T47D (cell line): Measurements from ENCODE around the gene SPAG9.
A peak's percentile ranks its signal among the peaks of the same experiment; 100 is the strongest.
"Not testable (repeated sequence)": the region's sequence is repeated elsewhere in the genome, so short reads cannot be mapped to it uniquely, and the experiment has no call there.

Experiments
- DNase-seq, 2 experiments: peaks; one replicate each; pipeline versions ENCODE4 v3.0.0 to v3.0.0-alpha.2; 2011 to 2012; ENCODE audit warnings: low read depth in 1 of 2, low spot score in 1 of 2
- JUND ChIP-seq: IDR thresholded peaks from 2 replicates; pipeline ENCODE4 v1.6.1; 2012; ENCODE audit warnings: low read depth
- in situ Hi-C: cut with HindIII; loops from 2 replicates; pipeline ENCODE4 v1.10.0; 2016; ENCODE audit warnings: low sequenced_read_pairs, low pct_unique_long_range_greater_than_20kb

SPAG9 gene

DNA sequence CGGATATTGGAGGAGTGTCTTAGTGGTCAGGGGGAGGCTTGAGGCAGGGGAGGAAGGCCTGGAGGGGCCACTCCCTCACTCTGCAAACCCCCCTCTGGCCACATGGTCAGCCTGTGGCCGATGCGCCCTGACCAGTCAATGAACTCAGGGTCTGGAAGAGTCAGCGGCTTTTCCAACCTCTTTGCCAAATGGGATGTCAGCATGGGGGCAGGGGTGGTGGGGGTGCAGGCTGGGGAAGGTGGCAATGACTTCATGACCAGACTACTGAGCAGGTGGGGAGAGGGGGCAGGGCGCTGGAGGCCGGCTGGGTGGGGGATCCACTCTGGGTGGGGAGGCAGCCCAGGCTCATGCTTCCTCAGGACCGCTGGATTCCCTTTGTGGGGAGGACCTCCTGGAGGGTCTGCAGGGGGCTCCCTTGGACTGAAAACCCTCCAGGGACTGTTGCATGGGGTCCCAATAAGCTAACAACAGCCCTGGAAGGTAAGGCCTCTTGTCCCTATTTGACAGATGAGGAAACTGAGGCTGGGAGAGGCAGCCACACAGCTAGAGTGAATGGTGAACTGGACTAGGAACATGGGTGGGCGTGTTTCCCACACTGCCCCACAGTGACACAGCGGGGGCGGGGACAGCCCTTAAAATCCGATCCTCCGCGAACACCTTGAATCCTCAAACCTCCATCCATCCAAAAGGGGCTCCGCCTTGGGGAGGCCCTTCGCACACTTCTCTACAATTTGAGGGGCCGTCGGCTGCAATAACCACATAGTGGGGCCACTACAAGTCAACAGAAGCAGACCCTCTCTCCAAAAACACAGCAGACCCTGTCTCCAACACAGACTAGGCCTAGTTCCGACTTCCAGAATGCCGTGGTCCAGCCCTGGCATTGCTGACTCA is 173.5 kb downstream of the SPAG9 start:
- in situ Hi-C loops, result no loop called here
- peak in 1 of 2 experiments; percentile 81 for DNase-seq
- TF ChIP-seq JUND, result no peak

DNA sequence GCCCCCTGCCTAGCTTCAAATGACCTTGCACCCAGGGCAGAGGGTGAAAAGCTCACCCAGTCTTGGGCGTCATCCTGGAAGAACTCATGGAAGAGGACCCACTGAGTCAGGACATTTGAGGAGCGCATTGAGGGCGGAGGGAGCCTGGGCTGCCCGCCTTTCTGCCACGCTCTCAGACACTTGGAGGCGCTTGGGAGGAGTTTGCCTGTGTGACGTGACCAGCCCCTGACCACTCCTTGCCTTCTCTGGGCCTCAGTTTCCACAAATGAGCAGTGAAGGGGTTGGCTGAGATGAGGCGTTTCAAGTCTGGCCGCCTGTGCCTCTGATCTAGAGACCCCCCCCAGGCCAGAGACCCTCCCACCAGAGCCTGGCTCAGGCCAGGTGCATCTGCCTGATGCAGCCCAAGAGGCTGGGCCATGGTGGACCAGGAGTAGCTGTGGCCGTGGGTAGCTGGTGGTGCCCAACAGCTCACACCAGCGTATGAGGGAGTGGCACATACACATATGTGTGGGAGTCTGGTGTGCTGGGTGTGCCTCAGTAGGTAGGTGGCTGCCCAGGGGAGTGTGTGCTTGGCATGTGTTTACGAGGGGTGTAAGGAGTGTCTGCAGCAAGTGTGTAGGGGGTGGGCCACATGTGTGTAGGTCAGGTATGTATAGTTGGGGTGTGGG is 174.3 kb downstream of the SPAG9 start:
- no peak for TF ChIP-seq JUND
- in situ Hi-C loops, result no loop called here
- no peak for DNase-seq

DNA sequence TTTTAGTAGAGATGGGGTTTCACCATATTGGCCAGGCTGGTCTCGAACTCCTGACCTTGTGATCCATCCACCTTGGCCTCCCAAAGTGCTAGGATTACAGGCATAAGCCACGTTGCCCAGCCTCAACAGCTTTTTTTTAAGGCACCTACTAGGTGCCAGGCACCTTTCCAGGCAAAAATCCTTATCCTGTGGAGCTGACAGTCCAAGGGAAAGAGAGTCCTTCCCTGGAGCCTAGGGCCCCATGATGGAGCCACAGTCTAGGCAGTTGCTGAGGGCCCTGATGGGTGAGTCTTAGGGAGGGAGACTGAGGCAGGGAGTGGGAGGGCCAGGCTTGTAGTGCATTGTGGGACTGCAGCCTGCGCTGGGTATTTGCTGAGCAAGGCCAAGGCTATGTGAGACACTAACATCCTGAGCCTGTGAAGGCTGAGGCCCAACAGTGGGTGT is 174.9 kb downstream of the SPAG9 start:
- in situ Hi-C loops, result no loop called here
- TF ChIP-seq JUND, result no peak
- no peak for DNase-seq

DNA sequence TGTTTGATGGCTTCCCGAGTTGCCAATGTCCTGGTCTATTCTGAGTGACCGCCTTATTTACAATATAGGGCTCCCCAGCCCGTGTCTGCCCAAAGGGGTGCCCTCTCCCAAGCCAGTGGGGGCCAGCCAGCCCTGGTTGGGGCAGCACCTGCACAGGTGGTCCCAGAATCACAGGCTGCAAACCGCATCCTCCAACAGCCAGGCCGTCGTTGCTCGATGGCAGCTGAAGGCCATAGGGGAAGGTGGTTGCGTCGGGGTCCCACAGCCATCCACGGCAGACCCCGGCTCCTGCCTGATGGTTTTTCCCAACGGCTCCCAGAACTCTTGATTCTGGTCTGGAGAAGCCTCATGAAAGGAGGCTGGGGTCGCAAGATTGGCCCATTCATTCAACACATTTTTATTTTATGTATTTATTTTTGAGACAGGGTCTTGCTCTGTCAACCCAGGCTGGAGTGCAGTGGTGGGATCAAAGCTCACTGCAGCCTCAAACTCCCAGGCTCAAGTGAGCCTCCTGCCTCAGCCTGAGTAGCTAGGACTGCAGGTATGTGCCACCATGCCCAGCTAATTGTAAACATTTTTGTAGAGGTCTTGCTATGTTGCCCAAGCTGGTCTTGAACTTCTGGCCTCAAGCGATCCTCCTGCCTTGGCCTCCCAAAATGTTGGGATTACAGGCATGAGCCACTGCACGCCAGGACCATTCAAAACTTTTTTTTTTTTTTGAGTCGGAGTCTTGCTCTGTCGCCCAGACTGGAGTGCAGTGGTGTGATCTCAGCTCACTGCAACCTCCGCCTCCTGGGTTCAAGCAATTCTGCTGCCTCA is 175.6 kb downstream of the SPAG9 start:
- DNase-seq, result no peak
- in situ Hi-C loops, result no loop called here
- no peak for TF ChIP-seq JUND

DNA sequence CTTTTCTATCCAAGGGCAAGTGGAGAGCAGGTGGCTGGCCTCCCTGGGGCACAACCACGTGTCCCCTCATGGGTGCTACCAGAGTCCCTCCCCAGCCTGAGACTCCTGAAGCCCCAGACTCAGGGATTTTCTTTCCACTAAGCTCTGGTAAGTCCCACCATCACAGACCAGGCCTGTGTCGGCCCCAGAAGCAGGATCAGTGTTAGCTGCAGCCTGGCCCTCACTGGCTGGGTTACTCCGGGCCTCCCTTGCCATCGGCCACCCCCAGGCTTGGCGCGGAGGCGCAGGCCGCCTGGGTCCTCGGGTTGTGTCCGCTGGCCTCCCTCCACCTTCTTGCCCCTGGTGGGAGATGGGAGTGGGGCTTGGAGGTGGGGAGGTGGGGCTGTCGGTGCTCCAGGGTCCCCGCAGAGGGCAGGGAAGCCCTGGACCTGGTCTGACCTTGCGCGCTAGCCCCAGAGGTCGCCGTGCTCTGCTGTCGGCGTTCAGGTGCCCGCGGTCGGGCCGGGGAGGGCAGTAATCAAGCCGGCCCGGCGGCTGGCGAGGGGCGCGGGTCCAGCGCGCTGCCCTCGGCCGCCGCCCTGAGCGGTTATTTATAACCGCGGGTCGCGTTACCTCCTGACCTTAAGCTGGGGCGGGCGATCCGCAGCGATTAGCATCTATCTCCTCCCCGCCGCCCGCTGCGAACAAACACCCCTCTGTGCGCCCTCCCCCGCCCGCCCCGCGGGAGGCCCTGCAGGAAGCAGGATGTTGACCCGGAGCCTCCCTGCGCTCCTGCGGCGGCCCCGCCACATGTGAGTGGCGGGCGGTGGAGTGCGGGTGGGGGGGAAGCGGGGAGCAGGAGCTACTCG is 176.4 kb downstream of the SPAG9 start:
- peak; percentile 87 to 98 for DNase-seq
- peak; percentile 78; the same call in 1 of the 2 replicates for TF ChIP-seq JUND
- in situ Hi-C loops, result no loop called here

DNA sequence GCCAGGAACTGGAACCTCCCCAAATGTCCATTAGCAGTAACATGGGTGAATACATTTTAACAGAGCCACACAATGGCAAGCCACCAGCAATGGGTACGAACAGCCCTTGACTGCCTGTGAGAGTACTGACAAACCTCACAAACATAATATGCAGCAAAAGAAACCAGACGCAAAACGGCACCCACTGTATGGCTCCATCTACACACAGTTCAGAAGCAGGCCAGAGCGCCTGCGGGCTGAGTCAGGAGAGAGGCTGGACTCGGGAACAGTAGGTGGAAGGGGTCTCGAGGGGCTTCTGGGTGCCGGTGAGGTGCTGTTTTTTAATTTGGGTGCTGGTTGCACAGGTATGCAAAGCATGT is 177.1 kb downstream of the SPAG9 start:
- in situ Hi-C loops, result no loop called here
- no peak for TF ChIP-seq JUND
- peak in 1 of 2 experiments; percentile 50 for DNase-seq

DNA sequence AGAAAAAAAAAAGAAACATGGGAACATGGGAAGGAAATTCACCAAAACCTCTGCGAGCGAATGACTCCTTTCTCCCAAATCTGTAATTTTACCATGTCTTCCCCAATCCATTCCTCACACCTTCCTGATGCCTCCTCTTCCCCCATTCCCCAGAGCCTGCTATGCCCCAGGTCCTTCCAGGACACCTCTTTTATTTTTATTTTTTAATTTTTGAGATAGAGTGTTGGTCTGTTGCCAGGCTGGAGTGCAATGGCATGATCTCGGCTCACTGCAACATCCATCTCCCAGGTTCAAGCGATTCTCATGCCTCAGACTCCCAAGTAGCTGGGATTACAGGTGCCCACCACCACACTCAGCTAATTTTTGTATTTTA is 179.0 kb downstream of the SPAG9 start:
- DNase-seq, in situ Hi-C loops: not testable (repeated sequence)

DNA sequence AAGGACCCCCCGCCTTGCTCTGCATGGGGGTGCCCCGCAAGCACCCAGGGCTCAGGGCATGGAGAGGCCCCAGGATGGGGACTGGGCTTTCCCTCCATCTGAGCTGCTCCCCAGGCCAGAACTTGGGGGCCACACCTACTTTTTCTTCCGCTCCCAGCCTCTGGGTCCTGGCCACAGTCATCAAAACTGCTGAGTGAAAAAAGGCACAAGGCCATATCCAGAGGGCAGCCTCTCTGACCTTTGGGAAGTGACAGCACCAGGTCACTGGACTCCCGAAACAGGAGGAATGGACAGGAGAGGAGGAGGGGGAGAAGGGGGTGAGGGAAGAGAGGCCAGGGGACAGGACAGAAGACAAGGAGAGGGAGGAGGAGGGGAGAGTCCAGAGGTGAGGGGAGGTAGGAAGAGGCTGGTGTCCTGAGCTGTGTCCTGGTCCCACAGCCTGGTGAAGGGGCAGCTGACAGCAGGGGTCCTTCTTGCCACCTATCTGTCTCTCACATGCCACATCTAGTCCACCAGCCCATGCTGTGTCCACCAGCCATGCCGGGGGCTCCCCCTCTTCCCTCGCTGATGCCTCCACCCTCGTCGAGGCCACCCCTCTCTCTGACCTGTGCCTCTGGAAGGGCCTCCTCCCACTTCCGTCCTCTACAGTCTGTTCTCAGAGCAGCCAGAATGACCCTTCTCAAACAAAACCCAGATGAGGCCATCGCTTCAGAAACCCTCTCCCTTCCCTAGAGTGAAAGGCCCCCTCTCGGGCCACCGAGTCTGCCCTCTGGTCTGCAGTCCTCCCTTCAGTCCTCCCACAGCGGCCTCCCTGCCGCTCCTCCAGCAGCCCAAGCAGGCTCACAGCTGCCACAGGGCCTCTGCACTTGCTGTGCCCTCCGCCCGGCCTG is 180.6 kb downstream of the SPAG9 start:
- DNase-seq, result no peak
- in situ Hi-C loops, result no loop called here
- no peak for TF ChIP-seq JUND

DNA sequence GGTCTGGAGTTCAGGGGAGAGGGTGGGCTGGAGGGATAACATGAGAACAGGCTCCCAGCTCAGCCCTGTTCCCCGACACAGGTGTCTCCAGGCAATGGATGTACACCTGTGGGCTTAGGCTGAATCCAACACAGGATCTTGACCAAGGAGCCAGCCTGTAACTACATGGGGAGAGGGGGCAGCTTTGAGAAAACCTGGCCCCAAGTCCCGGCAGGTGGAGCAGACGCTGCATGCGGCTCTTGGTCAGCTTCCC is 181.2 kb downstream of the SPAG9 start:
- in situ Hi-C loops, result no loop called here
- no peak for TF ChIP-seq JUND

DNA sequence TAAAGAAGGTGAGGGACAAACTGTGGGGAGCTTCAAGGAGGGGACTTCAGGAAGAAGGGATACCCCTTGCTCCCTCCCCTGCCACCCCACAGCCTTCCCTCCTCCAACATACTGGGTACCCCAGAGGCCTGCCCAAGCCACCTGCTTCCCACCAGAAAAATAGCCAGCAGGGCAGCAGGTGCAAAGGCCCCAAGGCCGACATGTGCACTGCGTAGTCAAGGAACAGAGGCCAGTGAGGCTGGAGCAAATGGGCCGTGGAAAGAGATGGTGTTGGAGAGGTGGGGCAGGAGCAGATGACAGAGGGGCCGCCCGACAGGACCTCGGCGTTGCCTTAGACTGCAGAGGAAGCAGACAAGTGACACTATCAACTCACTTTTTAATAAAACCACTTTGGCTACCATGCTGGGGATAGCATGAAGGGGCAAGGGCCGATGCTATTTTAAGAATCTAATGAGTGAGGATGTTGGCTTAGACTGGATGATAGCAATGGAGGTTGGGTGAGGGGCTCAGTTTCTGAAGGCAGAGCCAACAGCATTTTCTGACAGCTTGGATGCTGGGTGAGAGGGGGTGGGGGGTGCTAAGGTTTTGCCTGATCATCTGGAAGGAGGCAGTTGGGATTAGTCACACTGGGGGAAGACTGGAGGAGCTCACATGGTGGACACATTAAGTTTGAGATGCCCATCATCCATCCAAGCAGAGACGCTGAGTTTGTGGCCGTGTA is 181.7 kb downstream of the SPAG9 start:
- in situ Hi-C loops, result no loop called here
- DNase-seq, result no peak
- TF ChIP-seq JUND, result no peak

More for the DNA sequence above, 181.2 kb downstream of the SPAG9 start:
- DNase-seq, result no peak

DNA sequence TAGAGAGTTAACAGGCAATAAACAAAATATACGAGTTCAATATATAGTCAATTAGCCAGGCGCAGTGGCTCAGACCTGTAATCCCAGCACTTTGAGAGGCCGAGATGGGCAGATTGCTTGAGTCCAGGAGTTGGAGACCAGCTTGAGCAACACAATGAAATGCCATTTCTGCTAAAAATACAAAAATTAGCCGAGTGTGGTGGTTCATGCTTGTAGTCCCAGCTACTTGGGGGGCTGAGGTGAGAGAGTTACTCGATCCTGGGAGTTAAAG is 184.7 kb downstream of the SPAG9 start:
- in situ Hi-C loops, result no loop called here
- DNase-seq, result no peak
- no peak for TF ChIP-seq JUND
